Subcutaneous adipose tissue (tissue), 4 donors: ENCODE results near the gene RAD51B. TPM values are rescaled to one million over a fixed set of nuclear protein-coding genes. Genes with fewer than 3 reads are reported as not detected.

Source experiments
- total RNA-seq, 4 donors: library from RNA; depleted of rRNA; stranded (reverse); fragments of >200 nt; gene quantifications; one replicate each; pipeline ENCODE4 v1.1.0, GENCODE V29; 2016
- TF ChIP-seq, protein P1 (sequence below): fragments of 450-650 bp; IDR thresholded peaks from one replicate; pipeline ENCODE4 v1.5.1; 2016; ENCODE audit warnings: low read depth, mild to moderate bottlenecking, control low read depth, antibody characterized with exemption, moderate library complexity

The RAD51B gene
- total RNA-seq, 4 donors from 2014 or later: 9.7 to 24.1 (median 16.7) TPM

DNA sequence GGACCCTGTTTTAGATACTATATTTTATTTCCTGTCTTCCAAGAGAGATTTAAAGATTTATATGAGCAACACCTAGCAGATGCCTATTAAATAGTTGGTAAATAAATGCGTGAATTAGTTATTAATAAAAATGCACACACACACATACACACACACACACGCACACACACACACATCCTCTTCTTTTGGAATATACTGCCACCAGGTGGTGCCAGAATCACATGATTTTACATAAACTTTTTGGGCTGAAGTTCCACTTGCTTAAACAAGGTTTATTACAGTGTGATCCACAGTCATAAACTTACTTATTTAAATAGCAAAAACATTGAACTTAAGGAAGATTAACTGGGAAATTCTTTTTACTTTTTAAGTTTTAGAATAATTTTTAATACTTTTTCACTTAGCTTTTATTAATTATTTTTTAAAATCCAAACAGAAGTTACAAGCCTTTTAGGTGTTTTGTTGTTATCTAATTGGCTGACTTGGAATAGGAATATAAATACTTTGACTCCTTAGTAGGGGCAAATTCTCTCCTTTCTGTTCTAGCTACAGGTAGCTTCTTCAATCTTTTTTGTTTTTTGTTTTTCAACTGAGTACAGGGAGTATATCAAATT, 17.5 kb downstream of the RAD51B start:
- TF ChIP-seq, protein P1, sequence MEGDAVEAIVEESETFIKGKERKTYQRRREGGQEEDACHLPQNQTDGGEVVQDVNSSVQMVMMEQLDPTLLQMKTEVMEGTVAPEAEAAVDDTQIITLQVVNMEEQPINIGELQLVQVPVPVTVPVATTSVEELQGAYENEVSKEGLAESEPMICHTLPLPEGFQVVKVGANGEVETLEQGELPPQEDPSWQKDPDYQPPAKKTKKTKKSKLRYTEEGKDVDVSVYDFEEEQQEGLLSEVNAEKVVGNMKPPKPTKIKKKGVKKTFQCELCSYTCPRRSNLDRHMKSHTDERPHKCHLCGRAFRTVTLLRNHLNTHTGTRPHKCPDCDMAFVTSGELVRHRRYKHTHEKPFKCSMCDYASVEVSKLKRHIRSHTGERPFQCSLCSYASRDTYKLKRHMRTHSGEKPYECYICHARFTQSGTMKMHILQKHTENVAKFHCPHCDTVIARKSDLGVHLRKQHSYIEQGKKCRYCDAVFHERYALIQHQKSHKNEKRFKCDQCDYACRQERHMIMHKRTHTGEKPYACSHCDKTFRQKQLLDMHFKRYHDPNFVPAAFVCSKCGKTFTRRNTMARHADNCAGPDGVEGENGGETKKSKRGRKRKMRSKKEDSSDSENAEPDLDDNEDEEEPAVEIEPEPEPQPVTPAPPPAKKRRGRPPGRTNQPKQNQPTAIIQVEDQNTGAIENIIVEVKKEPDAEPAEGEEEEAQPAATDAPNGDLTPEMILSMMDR: no peak

DNA sequence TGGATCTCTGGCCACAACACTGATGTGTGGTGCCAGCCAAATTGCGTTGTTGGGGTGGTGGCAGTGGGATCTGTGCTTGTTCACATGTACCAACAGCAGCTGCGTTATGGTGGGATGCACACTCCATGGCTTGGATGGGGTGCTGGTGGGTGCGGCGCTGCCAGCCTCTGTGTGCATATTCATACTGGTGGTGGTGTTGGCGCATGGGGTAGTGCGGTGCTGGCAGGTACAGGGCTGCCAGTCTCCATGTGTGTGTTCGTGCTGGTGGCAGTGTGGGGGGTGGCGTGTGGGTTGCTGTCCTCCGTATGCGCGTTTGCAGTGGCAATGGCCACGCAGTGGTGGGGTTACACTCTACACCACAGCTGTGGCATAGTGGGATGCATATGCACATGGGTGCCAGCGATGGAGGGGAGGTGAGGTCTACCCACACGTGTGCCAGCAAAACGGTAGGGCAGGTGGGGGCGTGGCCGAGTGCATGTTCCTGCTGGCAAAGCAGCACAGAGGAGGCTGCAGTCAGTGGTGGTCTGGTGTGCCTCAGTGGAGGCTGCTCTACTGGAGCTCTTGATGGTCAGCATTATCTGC, 26.5 kb downstream of the RAD51B start:
- TF ChIP-seq, protein P1: no peak

DNA sequence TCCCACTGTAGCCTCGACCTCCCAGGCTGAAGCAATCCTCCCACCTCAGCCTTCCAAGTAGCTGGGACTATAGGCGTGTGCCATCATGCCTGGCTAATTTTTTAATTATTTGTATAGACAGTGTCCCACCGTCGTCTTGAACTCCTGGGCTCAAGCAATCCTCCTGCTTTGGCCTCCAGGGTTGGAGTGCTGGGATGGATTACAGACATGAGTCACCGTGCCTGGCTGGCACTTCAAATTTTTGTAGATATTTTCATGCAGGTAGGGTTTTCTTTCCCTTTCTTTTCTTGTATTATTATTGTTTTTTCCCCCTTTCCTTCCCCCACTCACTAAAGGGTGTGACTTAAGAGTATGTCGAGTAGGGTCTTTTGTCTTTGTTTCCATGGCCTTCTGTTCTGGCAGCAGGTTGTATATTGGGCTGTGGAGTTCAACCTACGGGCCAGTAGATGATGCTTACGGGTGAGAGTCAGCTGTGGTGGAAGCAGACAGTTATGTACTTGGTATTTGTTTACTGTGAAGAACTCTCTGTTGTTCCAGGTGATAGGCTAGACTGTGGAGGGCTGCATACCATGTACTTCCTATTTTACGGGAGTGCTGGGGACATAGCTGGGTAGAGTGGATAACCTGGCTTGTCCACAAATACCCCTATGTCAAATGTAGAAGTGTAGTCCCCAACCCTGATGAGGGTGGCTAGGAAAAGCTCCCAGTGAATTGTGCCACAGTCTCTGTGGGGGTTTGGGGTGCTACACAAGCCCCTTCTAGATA, 30.7 kb downstream of the RAD51B start:
- TF ChIP-seq, protein P1: no peak

DNA sequence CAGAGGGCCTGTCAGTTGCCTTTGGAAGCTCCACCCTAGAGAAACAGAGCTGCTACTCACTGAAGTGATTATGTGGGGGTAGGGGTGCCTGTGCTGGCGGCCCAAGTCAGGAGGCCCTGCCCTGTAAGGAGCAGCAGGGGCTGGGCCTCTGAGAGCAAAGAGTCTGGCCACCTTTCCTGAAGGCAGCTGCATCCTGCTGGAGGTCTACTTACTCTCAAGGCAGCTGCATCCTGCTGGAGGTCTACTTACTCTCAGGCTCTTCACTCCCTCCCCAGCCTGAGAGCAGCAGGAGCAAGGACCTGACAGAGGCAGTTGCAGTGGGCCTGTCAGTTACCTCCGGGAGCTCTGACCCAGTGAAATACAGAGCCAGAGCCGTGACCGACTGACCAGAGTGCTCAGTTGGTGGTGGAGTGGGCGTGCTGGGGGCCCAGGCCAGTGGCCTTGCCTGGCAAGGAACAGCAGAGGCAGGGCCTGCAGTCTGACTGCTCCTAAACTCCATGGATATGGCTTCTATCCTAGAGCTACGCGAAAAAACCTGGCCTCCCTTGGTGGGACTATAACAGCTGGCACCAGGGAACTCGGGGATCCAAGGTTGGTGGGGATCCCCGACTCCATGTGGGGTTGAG, 32.3 kb downstream of the RAD51B start:
- TF ChIP-seq, protein P1: no peak

DNA sequence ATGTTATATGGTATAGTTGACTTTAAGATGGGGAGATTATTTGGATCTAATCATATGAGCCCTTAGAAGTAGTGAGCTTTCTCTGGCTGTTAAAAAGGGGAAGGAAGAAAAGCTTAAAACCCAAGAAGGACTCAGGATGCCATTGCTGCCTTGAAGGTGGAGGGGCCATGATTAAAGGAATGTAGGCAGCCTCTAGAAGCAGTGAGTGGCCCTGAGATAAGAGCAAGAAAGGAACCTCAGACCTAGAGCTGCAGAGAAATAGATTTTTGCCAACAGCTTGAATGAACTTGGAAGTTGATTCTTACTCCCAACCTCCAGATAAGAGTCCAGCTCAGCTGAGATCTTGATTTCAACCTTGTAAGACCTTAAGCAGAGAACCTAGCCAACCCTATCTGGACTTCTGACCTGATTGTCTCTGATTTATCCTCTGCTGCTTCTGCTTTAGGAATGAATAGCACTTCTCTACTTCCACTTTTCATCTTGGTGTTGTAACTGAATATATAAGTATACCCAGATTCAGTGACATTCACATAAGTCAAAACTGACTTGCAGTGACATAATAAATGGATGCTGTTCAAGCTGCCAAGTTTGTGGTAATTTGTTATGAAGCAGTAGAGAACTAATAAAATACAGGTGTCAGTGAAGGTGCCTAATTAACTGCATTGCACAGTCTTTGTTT, 33.5 kb downstream of the RAD51B start:
- TF ChIP-seq, protein P1: no peak

DNA sequence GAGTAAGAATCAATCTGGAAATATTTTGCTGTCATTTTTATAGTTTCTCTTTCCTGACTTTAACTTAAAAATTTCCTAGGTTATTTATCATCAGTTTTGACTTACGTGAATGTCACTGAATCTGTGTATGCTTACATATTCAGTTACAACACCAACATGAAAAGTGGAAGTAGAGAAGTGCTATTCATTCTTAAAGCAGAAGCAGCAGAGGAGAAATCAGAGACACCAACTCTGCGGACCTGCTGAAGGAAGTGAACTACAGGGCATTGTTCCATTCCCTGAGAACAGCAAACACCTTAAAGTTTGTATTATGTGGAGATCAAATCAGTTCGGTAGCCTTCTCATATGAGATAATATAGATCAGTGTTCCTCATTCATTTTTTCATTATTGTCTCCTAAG, 34.1 kb downstream of the RAD51B start:
- TF ChIP-seq, protein P1: no peak
